ENCODE measurements around the gene GAD1.

DNA sequence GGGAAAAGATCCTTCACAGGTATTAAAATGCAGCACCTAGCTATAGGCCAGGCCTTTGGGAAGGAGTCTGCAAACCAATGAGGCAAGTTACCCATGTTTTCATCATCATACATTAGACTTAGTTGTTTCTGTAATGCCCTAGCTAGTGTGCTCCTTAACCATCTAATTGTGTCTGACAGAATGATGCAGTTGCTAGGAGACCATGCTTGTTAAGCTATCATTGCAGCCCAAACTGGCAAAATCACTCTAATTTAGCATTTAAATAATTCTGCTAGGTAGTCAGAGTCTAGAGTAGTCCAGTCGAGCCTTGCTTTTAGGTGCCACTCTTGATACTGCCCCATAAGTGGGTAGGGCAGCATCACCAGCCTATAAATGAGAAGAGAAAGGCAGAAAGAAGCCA is 34.9 kb downstream of the GAD1 start:
- TF ChIP-seq, protein P1, sequence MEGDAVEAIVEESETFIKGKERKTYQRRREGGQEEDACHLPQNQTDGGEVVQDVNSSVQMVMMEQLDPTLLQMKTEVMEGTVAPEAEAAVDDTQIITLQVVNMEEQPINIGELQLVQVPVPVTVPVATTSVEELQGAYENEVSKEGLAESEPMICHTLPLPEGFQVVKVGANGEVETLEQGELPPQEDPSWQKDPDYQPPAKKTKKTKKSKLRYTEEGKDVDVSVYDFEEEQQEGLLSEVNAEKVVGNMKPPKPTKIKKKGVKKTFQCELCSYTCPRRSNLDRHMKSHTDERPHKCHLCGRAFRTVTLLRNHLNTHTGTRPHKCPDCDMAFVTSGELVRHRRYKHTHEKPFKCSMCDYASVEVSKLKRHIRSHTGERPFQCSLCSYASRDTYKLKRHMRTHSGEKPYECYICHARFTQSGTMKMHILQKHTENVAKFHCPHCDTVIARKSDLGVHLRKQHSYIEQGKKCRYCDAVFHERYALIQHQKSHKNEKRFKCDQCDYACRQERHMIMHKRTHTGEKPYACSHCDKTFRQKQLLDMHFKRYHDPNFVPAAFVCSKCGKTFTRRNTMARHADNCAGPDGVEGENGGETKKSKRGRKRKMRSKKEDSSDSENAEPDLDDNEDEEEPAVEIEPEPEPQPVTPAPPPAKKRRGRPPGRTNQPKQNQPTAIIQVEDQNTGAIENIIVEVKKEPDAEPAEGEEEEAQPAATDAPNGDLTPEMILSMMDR (conservative IDR thresholded peaks at IDR 0.05; ENCODE audit: low read depth, low read length) = no peak
- no peak for TF ChIP-seq EZH2 (IDR thresholded peaks at IDR 0.05; ENCODE audit: borderline replicate concordance, low read depth, low read length, poor library complexity, severe bottlenecking)

All from A673 (cell line).